PC-3 (cell line): ENCODE results near the gene VTN.

Experiments used
- EZH2 ChIP-seq: fragments of 300-600 bp; sonication (generic); IDR thresholded peaks from one replicate; pipeline ENCODE4 v1.6.1; 2017; ENCODE audit warnings: antibody characterized with exemption, mild to moderate bottlenecking, low read length; ENCODE audit not compliant: unreplicated experiment
- TF ChIP-seq, protein P1 (sequence below): fragments of 300-600 bp; sonication (generic); conservative IDR thresholded peaks from 2 replicates; pipeline ENCODE4 v1.5.1; 2017; ENCODE audit warnings: antibody characterized with exemption, low read depth, mild to moderate bottlenecking, low read length

DNA sequence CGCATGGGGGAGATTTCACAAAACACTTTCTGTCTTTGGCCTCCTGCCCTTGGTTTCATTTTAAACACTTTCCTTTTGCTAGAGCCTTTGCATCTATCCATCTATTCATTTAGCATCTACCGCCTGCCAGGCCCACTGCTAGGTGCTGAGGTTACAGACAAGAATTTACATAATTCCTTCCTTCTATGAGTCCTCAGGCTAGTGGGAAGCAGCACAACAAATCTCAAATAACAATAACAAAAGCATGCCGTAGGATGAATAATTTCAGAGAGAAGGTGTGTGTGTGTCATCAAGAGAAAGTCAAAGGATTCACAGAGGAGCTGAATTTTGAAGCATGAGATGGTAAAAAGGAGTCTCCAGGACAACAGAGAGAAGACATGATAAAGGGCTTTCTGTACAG lies 42.0 kb upstream of the VTN start:
- TF ChIP-seq, protein P1, sequence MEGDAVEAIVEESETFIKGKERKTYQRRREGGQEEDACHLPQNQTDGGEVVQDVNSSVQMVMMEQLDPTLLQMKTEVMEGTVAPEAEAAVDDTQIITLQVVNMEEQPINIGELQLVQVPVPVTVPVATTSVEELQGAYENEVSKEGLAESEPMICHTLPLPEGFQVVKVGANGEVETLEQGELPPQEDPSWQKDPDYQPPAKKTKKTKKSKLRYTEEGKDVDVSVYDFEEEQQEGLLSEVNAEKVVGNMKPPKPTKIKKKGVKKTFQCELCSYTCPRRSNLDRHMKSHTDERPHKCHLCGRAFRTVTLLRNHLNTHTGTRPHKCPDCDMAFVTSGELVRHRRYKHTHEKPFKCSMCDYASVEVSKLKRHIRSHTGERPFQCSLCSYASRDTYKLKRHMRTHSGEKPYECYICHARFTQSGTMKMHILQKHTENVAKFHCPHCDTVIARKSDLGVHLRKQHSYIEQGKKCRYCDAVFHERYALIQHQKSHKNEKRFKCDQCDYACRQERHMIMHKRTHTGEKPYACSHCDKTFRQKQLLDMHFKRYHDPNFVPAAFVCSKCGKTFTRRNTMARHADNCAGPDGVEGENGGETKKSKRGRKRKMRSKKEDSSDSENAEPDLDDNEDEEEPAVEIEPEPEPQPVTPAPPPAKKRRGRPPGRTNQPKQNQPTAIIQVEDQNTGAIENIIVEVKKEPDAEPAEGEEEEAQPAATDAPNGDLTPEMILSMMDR = no peak
- no peak for TF ChIP-seq EZH2
